Activated T-cell treated with anti-CD3 and anti-CD28 coated beads, Interleukin-2, amount 50 U/mL, for 1 hour (primary cell): ENCODE results near the gene CITED1.
"Not testable (repeated sequence)": the region's sequence is repeated elsewhere in the genome, so short reads cannot be mapped to it uniquely, and the experiment has no call there.

ENCODE experiments used
- DNase-seq: peaks from one replicate; pipeline ENCODE4 v3.0.0-alpha.2; 2020

The CITED1 gene, protein sequence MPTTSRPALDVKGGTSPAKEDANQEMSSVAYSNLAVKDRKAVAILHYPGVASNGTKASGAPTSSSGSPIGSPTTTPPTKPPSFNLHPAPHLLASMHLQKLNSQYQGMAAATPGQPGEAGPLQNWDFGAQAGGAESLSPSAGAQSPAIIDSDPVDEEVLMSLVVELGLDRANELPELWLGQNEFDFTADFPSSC

DNA sequence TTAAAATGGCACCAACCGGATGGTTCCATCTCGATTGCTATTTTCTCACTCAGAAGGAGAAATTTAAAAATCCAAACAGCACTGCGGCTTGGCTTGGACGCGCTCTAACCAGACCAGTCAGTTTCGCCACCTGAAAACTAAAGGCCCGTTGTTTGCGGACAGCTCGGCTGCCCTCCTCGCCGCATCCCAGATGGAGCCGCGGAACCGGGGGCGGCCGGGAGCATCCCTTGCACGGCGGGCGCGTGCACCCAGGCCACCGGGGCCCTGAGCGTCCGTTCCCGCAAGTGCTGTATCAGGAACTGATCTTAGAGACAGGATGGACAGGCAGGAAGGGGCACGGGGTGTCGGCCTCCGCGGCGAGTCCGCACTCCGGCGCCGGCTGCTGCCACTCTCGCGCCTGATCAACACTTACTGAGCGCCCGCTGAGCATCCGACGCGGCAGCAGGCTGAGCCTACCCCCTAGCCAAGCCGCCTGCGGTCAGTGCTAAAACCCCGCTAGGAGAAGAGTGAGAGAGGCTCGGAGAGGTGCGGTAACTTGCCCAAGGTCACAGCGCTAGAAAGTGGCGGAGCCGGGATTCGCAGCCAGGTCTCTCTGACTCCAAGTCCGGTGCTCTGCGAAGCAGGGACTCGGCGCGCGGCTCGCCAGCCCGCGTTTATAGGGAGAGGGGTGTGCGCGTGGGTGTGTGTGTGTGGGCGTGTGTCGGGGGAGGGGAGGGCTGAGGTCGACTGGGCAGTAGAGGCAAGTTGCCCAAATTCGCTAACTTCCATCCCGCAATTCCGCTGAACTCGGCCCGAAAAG is at the start of gene CITED1:
Gene CITED1, minus strand, starts transcription at position 629 of the 799 bp plus-strand sequence. CDS start 3,045 bp downstream, outside the sequence.
- peak; percentile 33 for DNase-seq

DNA sequence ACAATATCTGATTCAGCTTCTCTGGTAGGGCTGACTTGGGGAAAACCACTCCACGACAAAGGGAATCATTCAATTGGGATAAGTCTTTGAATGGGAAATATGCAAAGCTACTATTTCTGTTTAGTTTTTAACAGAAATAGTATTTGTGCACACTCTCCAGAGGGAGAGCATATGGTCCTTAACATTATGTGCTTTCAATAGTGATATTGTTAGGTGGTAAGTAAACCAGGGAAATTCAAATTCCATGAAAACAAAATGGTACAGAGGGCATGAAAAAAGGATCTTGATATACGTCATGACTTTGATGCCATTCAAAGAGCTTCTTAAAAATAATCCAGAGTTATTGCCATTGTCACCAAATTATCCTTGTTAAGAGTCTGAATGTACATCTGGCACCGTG is 47.1 kb upstream of the CITED1 start:
- no peak for DNase-seq

DNA sequence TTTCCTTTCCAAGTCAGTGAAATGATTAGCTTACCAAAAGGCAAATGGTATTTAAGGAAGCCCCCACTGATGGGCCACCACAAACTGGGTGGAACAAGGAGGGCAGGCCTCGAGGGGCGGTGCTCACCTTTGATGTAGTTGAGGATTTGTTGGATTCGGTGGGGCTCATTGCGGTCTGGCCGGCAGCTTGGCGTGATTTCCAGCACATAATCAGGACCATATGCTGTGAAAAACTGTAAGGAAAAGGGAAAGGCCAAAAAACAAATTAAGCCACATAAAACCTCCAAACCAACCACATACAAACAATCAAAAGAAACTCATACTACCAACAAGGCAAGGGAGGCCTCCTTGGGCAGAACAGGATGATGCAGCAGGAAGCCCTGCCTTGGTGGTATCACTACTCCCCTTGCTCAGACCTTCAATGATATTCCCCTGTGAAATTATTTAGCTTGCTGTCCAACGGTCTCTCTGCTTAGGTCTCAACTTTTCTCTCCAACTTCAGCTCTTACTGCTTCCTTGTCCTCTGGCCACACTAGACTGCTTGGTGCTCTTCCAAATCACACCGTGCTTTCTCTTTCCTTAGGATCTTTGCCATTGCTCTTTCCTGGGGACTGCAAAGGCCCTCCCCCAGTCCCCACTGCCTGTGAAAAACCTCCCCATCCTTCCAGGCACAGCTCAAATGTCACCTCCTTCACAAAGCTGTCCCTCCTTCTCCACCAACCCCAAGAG is 46.1 kb upstream of the CITED1 start:
- no peak for DNase-seq

DNA sequence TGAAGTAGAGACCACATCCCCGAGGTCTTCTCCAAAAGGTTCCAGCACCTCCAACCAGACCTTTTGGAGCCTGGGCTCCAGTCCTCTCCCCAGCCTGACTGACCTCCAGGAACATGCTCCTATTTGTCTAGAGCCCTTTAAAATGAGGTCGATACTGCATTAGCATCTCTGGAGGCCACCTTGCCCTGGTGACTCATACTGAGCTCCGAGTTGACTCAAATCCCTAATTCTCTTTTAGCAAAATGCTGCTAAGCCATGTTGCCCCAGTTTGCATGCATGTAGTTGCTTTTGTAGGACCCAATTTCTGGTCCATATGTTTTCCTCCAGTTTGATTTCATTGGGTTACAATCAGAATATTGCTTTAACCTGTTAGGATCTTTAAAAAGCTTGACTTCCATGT is 43.5 kb upstream of the CITED1 start:
- no peak for DNase-seq

DNA sequence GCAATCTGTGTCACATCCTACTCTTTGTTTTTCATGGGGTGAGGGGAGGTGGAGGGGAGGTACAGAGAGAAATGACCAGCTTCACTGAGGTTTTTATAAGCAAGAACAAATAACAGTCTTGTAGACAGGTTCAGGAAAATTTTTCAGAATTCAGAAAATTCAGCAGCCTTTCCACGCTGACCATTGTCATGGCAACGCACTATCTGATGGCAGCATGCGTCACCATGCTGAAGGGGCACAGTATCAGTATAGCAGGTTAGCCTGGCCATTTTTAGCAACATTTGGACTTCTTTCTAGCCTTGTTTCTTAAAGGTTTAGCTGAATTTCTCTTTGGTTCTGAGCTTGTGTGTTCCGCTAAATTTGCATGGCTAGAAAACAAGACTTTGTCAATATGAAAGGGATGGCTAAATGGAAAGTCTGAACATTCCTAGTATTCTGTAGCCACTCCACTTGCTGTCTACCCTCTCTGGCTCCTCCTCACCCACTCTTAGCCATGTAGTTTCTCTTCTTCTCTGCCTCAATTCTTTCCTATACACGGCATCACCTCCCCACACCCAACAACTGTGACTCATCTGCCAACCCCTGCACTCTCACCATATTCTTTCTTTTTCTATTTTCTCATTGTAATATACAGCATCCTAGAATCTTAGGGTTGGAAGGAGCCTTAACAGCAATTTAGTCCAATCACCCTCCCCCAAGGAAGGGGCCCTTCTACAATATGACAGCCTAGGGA is 42.7 kb upstream of the CITED1 start:
- no peak for DNase-seq

DNA sequence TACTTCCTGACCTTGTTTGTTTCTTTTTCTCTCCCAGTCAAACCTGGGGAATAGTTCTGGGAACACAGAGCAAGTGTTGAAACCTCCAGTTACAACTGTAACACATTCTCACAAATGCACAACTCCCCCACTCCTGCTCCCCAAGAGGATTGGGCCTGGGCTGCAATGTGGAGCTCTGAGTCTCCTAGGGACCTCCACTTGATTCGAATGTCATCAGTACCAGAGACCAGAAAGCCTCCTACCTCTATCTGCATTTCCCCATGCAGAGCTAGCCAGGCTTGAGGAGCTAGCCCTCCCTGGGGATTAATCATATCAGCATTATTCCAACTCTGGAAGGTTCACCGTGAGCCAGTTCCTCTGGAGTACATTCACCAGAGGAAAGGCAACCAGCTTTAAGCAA is 41.7 kb upstream of the CITED1 start:
- DNase-seq, result no peak

DNA sequence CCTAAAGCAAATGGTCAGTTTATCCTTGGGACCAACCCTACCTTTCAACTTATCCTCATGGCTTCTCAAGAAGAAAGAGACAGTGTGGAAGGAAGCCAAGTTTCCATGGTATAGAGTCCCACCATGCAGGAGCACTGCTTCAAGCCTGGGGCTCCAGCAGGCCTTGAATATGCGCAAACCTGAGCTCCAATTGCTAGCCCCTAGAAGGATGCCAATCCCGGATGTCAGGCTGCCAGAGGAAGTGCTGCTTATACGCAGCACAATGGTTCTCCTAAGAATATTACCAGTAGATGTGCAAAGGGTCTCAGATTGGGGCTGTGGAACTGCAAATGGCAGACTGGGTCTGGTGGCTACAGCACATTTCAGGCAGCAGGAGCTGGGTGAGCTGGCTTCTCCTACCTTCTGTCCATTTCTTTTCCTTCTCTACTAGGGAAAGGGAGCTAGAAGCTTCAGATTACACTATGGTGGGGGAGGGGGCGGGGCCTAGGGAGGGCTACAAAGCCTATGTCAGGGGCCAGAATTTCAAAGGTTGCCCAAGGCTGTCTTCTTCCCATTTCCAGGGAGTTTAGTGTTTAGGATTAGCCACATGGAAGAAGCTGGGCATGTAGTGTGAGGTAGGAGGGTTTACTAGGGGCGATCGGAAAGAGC is 40.7 kb upstream of the CITED1 start:
- no peak for DNase-seq

DNA sequence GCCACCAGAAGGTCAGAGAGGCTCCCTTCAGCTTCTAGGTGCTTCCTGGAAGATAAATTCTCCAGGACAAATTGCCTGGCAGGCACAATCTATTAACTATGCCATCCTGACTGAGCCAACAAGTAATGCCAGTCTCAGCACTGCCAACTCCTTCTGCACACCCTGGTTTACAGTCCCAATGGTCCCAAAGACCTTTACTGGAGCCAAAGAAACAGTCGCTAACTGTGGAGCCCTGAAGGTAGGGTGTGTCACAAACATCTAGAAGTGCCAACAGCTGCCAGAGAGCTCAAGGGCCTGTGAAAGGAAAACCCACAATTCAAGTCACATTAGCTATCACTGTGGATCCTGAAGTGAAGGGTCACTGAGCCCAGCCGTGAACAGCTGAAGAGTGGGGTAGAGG is 34.9 kb upstream of the CITED1 start:
- no peak for DNase-seq

DNA sequence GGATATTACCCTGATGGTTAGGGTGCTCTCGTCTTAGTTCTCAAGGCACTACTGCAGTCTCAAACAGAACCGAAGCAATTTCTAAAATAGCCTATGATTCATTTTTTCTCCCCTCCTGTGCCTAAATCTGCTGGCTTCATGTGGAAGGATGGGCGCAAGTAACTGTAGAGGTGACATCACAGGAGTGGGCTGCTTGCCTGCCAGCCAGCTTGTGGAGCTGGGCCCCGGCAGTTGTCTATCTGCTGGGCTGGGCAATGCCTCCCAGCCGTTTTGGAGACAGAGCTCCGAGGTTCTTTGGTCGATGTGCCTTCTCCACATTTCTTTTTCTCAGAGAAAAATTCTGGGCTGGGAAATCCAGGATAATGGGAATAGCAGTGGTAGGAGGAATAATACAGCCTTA is 34.3 kb upstream of the CITED1 start:
- no peak for DNase-seq

DNA sequence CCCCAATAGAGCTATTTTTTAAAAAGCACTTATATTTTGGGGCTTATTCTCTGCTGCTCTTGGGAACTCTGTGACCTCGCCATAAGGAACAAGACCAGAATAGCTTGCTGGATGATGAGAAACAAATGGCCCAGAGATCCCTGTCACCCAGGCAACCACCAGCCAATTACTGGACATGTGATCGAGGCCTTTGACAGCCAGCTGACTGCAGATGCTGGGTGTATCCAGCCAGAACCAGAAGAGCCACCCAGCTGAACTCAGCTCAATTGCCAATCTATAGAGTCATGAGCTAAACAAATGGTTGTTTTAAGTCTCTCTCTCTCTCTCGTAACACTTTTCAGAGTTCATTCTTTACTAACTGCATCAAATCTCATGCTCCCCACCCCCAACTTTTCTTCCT is 24.4 kb upstream of the CITED1 start:
- no peak for DNase-seq

DNA sequence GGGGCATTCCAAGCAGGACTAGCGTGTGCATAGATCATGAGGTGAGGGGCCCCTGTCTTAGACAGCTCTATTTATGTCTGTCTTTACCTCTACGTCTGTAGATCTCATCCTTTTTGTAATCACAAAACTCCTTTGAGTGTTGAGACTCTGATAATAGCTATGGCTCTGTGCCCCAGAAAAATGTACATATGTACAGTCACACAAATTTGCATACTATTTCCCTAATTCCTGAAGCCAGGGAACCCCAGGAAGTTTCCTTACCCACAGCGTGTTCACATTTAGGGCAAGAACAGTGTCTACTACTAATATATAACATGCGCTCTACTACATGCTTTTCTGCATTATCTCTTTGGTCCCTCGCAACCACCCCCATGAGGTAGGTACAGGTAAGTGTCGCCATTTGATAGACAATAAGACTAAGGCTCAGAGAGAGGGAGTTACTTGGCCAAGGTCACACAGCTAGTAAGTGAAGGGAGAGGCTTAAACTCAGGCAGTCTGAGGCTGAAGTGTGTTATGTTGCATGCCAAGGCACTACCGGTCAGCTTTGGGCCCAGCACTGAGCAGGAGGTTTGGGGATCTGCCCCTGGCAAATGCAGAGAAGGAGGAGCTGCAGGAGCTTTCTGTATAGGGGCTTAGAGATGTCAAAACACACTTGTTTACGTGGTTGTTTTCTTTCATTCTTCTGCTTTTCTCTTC is 21.0 kb upstream of the CITED1 start:
- DNase-seq, result no peak

DNA sequence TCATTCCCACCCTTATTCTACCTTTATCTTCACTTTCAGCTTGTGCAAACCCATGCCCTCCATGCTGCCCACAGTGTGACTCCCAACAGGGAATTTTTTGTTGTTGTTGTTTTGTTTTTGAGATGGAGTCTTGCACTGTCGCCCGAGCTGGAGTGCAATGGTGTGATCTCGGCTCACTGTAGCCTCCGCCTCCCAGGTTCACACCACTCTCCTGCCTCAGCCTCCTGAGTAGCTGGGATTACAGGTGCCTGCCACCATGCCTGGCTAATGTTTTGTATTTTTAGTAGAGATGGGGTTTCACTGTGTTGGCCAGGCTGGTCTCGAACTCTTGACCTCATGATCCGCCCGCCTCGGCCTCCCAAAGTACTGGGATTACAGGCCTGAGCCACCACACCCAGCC is 13.9 kb upstream of the CITED1 start:
- DNase-seq, result not testable (repeated sequence)

DNA sequence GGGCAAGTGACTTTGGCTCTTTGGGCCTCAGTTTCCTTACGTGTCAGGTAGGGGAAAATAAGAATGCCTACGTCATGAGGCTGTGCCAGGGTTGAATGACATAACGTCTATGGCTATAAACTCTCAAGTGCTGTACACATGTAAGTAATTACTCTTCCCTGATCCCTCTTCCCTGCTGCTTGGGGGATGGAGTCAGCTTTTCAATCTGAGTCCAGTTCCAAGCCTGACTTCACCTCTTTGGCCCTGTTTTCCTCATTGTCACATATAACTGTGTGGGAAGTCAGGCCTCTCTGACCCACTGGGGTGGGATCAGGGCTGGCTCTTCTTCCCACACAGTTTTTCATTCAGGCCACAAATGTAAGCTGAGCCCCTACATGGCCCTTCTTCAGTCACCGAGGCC is 11.4 kb upstream of the CITED1 start:
- no peak for DNase-seq

DNA sequence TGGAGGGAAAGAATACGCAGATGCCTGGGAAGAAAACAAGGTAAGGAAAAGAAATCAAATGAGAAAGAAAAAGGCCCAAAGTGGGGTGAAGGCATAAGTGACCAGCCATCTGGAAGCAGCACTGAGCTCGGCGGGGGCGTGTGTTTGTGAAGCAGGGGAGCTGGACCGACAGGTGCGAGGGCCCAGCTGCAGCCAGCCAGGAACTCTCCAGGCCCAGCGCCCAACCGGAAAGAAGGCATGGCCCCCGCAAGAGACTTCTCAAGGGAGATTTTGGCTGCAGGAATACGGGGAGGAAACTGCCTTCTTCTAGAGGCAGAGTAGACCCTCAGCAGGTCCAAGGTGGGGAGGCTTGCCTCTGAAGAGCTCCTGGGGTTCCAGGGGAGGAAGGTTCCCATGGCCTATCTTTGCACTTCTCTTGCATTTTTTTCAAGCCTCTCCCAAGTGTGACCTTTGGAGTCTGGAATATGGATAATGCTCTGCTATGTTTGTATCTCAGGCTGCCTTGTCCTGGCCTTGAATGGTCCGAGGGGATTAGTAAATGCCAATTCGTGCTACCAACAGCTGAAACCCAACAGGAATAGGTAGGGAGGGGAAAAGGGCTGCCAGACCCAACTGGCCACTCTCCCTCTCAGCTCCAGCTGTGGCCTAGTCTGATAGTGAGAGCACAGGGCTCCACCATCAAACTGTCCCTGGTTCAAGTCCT is 10.8 kb upstream of the CITED1 start:
- no peak for DNase-seq

DNA sequence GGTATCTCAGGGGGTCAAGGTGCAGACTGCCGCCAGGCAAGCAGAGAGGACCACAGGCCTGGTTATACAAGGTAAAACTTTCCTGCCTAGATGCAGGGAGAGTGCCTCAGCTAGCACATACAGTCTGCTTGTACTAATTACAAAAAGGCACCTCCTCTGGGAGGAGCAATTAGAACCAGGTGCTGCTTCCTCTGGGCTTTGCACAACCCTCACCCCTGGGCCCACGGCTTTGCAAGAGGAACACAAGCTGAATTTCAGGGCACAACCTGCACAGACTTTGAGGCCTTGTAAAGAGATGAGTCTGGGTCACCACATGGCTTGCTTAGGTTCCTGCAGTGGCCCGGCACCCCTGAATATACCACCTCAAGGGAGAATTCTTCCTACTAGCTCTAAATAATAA is 9.2 kb upstream of the CITED1 start:
- DNase-seq, result no peak

DNA sequence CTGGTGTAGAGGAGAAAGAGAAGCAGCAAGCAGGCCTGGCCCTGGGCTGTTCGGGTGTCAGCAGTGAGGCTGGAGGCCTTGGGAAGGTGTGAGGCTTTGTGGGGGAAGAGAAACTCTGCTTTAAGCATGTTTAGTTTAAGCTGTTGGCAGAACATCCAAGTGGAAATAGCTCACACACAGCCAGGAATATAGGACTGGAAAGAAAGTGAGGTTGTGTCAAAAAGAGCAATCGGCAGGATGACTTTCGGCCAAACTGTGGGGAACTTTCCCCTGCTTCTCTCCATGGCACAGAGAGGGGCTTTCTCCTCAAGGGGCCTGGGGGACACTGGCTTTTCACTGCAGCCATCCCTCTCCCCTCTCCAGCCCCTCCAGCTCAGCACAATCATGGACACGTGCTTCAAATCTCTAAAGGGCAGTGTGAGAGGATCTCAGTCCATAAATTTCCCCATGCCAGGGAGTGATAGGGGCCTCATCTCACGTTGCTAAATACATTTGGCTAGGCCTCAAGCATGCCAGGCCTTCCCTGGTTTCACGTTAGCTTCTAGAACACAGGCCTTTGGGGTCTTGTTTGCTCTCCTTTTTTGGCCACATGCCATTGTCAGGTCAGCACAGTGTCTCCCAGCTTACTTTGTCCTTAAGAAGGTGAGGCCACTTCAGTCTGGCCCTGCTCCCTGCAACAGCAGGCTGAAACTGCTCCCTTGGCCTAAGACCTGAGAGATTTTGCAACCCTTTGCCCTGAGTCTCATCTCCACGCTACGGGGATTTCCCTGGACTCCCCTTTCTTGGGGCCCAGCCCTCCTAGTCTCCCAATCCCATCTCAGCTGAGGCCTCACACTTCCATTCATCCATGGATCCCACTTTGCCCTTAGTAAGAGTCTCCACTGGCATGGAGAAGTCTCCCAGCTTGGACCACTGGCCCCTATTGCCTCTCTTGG is 8.3 kb upstream of the CITED1 start:
- DNase-seq, result no peak

DNA sequence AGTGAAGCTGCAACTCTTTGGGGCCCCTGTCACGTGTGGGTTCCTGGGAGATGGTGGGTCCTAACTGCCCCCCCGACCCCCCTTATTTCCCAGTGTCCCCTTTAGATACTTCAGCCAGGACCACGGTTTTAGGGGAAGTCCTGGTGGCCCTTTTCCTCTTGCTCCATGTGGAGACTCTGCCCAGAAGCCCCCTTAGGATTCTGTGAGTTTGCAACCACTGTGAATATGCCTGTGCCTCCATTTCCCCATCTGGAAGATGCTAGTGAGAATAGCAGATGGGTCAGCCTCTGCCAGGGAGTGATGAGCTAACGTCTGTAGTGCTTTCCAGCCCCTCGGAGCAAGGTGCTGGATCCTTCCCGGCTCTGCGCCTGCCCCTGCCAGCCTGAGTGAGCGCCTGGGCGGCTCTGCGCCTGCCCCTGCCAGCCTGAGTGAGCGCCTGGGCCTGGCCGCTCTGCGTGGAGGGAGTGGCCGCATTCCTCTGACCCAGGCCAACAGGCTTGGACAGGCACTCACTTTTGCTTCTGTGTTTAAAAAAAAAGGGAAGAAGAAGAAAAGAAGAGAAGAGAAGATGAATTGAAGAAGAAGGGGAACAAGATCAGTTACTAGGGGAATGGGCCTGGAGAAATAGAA is 6.7 kb upstream of the CITED1 start:
- DNase-seq, result no peak

DNA sequence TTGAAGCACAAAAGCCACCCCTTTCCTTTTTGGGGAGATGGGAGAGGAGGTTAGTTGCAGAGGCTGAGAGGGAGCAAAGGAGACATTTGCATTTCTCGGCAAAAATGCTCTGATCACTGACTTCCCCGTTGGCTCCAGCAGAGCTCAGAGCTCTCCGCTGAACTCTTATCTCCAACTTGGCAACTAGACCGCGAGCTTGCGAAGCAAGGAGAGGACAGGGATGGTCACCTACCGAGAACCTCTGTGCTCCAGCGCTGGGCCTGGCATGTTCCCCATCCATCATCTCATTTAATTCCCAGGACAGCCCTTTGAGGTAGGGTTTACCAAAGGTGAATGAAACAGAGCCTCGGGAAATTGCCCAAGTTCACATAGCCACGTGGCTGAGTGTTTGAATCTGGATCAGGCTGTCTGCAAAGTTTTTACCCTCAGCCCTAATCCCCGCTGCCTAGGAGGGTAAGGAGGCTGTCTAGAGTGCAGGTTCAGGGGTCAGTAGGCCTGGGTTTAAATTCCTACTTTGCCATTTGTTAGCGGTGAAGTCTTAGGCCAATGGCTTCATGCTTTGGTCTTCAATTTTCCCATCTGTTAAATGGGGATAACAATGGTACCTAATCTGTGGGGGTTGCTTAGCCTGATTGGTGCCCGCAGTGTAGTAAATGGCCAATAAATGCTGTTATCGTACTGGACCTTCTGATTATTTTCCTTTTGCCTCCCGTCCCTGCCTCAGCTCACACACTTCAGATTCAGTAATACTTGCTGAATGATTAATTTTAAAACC is 3.8 kb upstream of the CITED1 start:
- no peak for DNase-seq
